Measurements from ENCODE around the gene TNS1.

- no peak for TF ChIP-seq CTCF (IDR thresholded peaks at IDR 0.05)
- no peak for TF ChIP-seq POLR2A (IDR thresholded peaks at IDR 0.05)
Observed at GRCh38 chr2:217903142-217903858, 99.5 kb downstream of the TNS1 start.

Measured in lower leg skin (tissue), 3 donors.